ENCODE results near the gene TRIM62. TPM values are rescaled to one million over a fixed set of nuclear protein-coding genes. Genes with fewer than 3 reads are reported as not detected.

Gene TRIM62
- total RNA-seq, 4 donors from 2014 or later = 4.0 to 9.0 (median 5.5) TPM

GRCh38 chr1:33222381-33222780, 40.5 kb upstream of the TRIM62 start:
- 0 to 32% methylated on average over 1 of the region's 1 CpG for WGBS, 2 donors (ENCODE audit: low coverage in 1 of 2)
- Histone ChIP-seq H3K27me3 (no peaks in the 10 kb centered on the region), H3K9me3 (peaks cover 0 to 18% (median 0%) of the 10 kb centered on the region in 3 donors), H3K36me3 (no peaks in the 10 kb centered on the region), H3K4me3 (no peak overlapping the region), H3K4me1 (no peaks in the 10 kb centered on the region), H3K27ac (no peak overlapping the region)
- no peak for ATAC-seq
- no peak for TF ChIP-seq POLR2AphosphoS5 (IDR thresholded peaks at IDR 0.05)
- no peak for TF ChIP-seq POLR2A (IDR thresholded peaks at IDR 0.05)
- no peak for TF ChIP-seq CTCF (IDR thresholded peaks at IDR 0.05)
- no peak for TF ChIP-seq EP300 (IDR thresholded peaks at IDR 0.05)

- no peak for ATAC-seq
- 67 to 80% methylated on average over 1 to 2 of the region's 2 CpGs for WGBS, 2 donors (ENCODE audit: low coverage in 1 of 2)
- TF ChIP-seq POLR2AphosphoS5 (IDR thresholded peaks at IDR 0.05) (no peak), POLR2A (IDR thresholded peaks at IDR 0.05) (no peak), EP300 (IDR thresholded peaks at IDR 0.05) (no peak), CTCF (IDR thresholded peaks at IDR 0.05) (no peak)
- Histone ChIP-seq H3K27me3 (no peaks in the 10 kb centered on the region), H3K27ac (no peak overlapping the region), H3K4me3 (no peak overlapping the region), H3K36me3 (no peaks in the 10 kb centered on the region), H3K4me1 (no peaks in the 10 kb centered on the region), H3K9me3 (peaks cover 0 to 18% (median 0%) of the 10 kb centered on the region in 3 donors)
Measured at GRCh38 chr1:33221385-33221758, 39.5 kb upstream of the TRIM62 start.

GRCh38 chr1:33220676-33221384, 39.0 kb upstream of the TRIM62 start:
- Histone ChIP-seq H3K9me3 (peaks cover 0 to 18% (median 0%) of the 10 kb centered on the region in 3 donors), H3K4me1 (no peaks in the 10 kb centered on the region), H3K36me3 (no peaks in the 10 kb centered on the region), H3K27me3 (no peaks in the 10 kb centered on the region), H3K4me3 (no peak overlapping the region), H3K27ac (no peak overlapping the region)
- 78 to 86% methylated on average over 4 to 9 of the region's 12 CpGs for WGBS, 2 donors (ENCODE audit: low coverage in 1 of 2)
- no peak for ATAC-seq
- TF ChIP-seq POLR2A (IDR thresholded peaks at IDR 0.05) = no peak
- TF ChIP-seq CTCF (IDR thresholded peaks at IDR 0.05) = no peak
- TF ChIP-seq POLR2AphosphoS5 (IDR thresholded peaks at IDR 0.05) = no peak
- TF ChIP-seq EP300 (IDR thresholded peaks at IDR 0.05) = no peak

GRCh38 chr1:33219886-33220661, 38.2 kb upstream of the TRIM62 start:
- Histone ChIP-seq H3K27ac (no peak overlapping the region), H3K36me3 (no peaks in the 10 kb centered on the region), H3K4me1 (no peaks in the 10 kb centered on the region), H3K4me3 (no peak overlapping the region), H3K9me3 (peaks cover 0 to 18% (median 0%) of the 10 kb centered on the region in 3 donors), H3K27me3 (no peaks in the 10 kb centered on the region)
- no peak for TF ChIP-seq CTCF (IDR thresholded peaks at IDR 0.05)
- no peak for TF ChIP-seq POLR2A (IDR thresholded peaks at IDR 0.05)
- TF ChIP-seq EP300 (IDR thresholded peaks at IDR 0.05) = no peak
- TF ChIP-seq POLR2AphosphoS5 (IDR thresholded peaks at IDR 0.05) = no peak
- no peak for ATAC-seq
- WGBS, 2 donors (ENCODE audit: low coverage in 1 of 2) = 82 to 93% methylated on average over 3 to 4 of the region's 7 CpGs

All from gastroesophageal sphincter (tissue), 4 donors.